Stomach (tissue), 9 donors: ENCODE measurements around the gene SDR42E2. TPM values are rescaled to one million over a fixed set of nuclear protein-coding genes. Genes with fewer than 3 reads are reported as not detected.
"Not testable (repeated sequence)": the region's sequence is repeated elsewhere in the genome, so short reads cannot be mapped to it uniquely, and the experiment has no call there.

Experiments
- DNase-seq, 2 donors: peaks; one replicate each; pipeline versions ENCODE4 v3.0.0 to v3.0.0-alpha.2; 2013 to 2019
- H3K27ac ChIP-seq, 5 donors: fragments of 200-600 bp in 4 of 5; sonication (generic) in 4 of 5; one replicate each; pipeline ENCODE4 v1.5.1; 2013 to 2019; ENCODE audit warnings: mild to moderate bottlenecking in 1 of 5, moderate library complexity in 1 of 5
- H3K27me3 ChIP-seq, 3 donors: fragments of 200-600 bp; sonication (generic); one replicate each; pipeline ENCODE4 v1.5.1; 2017 to 2019; ENCODE audit warnings: mixed run types in 1 of 3
- H3K36me3 ChIP-seq, 4 donors: fragments of 200-600 bp; sonication (generic); 1 replicate in 3 of 4; 2 replicates in 1 of 4; pipeline ENCODE4 v1.5.1; 2016 to 2019
- H3K4me1 ChIP-seq, 4 donors: fragments of 200-600 bp; sonication (generic); one replicate each; pipeline ENCODE4 v1.5.1; 2016 to 2019
- H3K4me3 ChIP-seq, 4 donors: fragments of 200-600 bp; sonication (generic) in 3 of 4; one replicate each; pipeline ENCODE4 v1.5.1; 2016 to 2019; ENCODE audit warnings: mild to moderate bottlenecking in 1 of 4
- H3K9me3 ChIP-seq, 4 donors: fragments of 200-600 bp; sonication (generic); one replicate each; pipeline ENCODE4 v1.5.1; 2016 to 2019
- EP300 ChIP-seq: sonication (generic); formaldehyde crosslinking; IDR thresholded peaks from one replicate; pipeline ENCODE4 v1.6.1; 2017; ENCODE audit warnings: antibody characterized with exemption
- POLR2A ChIP-seq, 4 donors: fragments of 450-650 bp; IDR thresholded peaks; one replicate each; pipeline ENCODE4 v1.6.1; 2016; ENCODE audit warnings: antibody characterized with exemption in 4 of 4, control low read depth in 2 of 4, mild to moderate bottlenecking in 1 of 4, moderate library complexity in 1 of 4
- POLR2AphosphoS5 ChIP-seq, 3 donors: sonication (generic); formaldehyde crosslinking; IDR thresholded peaks; one replicate each; pipeline ENCODE4 v1.6.1; 2016; ENCODE audit warnings: antibody characterized with exemption in 3 of 3
- WGBS, 5 donors: extraction: QIAGEN DNeasy Blood & Tissue Kit in 3 of 5; methylation state at CpG; one replicate each; pipeline versions ENCODE4 v1.1.5 to v1.1.7; 2013 to 2018; 5-methylcytosine and 5-hydroxymethylcytosine counted together
- intact Hi-C: fragments of 100-400 bp; cut with DNase I; formaldehyde crosslinking; loops from one replicate; pipeline ENCODE4 v1.15.1; 2023; ENCODE audit warnings: low total_unique reads
- polyA plus RNA-seq, 3 donors: library from polyadenylated mRNA; stranded (reverse); fragments of 200-250 nt; gene quantifications; one replicate each; pipeline ENCODE4 v1.2.3, GENCODE V29; 2013
- total RNA-seq, 5 donors: library from RNA; depleted of rRNA; stranded (reverse); fragments of >200 nt; gene quantifications; one replicate each; pipeline versions ENCODE4 v1.1.0 to v1.2.3, GENCODE V29; 2014 to 2016
- TF ChIP-seq, protein P1 (sequence below), 7 experiments: fragments of 450-650 bp in 4 of 7; fragments of 200-600 bp in 3 of 7; sonication (generic) in 3 of 7; IDR thresholded peaks; one replicate each; pipeline ENCODE4 v1.5.1; 2016 to 2019; ENCODE audit warnings: antibody characterized with exemption in 7 of 7, control low read depth in 2 of 7, mild to moderate bottlenecking in 1 of 7
- donor health status: healthy with polysubstance abuse.
- donor health status: Bipolar disorder and iron deficiency.
- donor health status: healthy.

Gene SDR42E2
- total and polyA plus RNA-seq, 8 donors, result not detected

DNA sequence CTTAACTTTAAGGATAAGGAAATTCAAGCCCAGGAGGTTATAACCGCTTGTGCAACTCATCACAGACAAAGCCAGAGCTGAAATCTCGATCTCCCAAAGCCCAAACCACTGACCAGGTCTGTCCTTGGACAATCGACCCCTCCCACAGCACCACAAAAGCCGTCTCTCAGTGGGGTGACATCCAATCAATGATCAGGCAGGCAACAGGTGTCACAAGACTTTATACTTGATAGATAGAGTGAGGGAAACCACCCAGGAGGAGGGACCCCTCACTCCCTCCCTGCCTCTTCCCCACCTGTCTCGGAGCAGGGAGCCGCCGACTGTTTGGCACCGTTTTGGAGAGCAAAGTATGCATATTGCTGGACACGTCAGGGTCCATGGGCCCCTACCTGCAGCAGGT is 14.5 kb upstream of the SDR42E2 start:
- no peak overlapping the region for H3K4me3 ChIP-seq
- H3K36me3 ChIP-seq, result no peaks in the 10 kb centered on the region
- H3K4me1 ChIP-seq, result no peaks in the 10 kb centered on the region
- no peaks in the 10 kb centered on the region for H3K9me3 ChIP-seq
- intact Hi-C loops, result no loop called here
- no peak overlapping the region for H3K27ac ChIP-seq
- no peak for DNase-seq
- H3K27me3 ChIP-seq, result peaks cover 0 to 11% (median 0%) of the 10 kb centered on the region in 3 donors
- 58 to 63% (median 60%) methylated on average over 8 to 9 of the region's 9 CpGs for WGBS, 5 donors
- TF ChIP-seq POLR2AphosphoS5 (IDR thresholded peaks at IDR 0.05) (no peak), EP300 (no peak), POLR2A (IDR thresholded peaks at IDR 0.05) (no peak)
- TF ChIP-seq, protein P1, sequence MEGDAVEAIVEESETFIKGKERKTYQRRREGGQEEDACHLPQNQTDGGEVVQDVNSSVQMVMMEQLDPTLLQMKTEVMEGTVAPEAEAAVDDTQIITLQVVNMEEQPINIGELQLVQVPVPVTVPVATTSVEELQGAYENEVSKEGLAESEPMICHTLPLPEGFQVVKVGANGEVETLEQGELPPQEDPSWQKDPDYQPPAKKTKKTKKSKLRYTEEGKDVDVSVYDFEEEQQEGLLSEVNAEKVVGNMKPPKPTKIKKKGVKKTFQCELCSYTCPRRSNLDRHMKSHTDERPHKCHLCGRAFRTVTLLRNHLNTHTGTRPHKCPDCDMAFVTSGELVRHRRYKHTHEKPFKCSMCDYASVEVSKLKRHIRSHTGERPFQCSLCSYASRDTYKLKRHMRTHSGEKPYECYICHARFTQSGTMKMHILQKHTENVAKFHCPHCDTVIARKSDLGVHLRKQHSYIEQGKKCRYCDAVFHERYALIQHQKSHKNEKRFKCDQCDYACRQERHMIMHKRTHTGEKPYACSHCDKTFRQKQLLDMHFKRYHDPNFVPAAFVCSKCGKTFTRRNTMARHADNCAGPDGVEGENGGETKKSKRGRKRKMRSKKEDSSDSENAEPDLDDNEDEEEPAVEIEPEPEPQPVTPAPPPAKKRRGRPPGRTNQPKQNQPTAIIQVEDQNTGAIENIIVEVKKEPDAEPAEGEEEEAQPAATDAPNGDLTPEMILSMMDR (IDR thresholded peaks at IDR 0.05), result no peak

- intact Hi-C loops, result no loop called here
- H3K9me3 ChIP-seq, result no peaks in the 10 kb centered on the region
Measured at GRCh38 chr16:22151246-22151998, 10.9 kb upstream of the SDR42E2 start.

GRCh38 chr16:22152316-22152715 is 10.0 kb upstream of the SDR42E2 start:
- no peak overlapping the region for H3K4me3 ChIP-seq
- H3K4me1 ChIP-seq, result no peaks in the 10 kb centered on the region
- TF ChIP-seq POLR2A (IDR thresholded peaks at IDR 0.05) (no peak), EP300 (no peak), POLR2AphosphoS5 (IDR thresholded peaks at IDR 0.05) (no peak)
- TF ChIP-seq, protein P1 (IDR thresholded peaks at IDR 0.05), result no peak
- WGBS, 5 donors, result 82 to 91% (median 86%) methylated on average over 11 of the region's 11 CpGs
- no peaks in the 10 kb centered on the region for H3K9me3 ChIP-seq
- intact Hi-C loops, result no loop called here
- H3K36me3 ChIP-seq, result no peaks in the 10 kb centered on the region
- no peak for DNase-seq
- H3K27ac ChIP-seq, result no peak overlapping the region
- peaks cover 0 to 2% (median 0%) of the 10 kb centered on the region in 3 donors for H3K27me3 ChIP-seq

More at GRCh38 chr16:22151246-22151998, 10.9 kb upstream of the SDR42E2 start:
- TF ChIP-seq, protein P1 (IDR thresholded peaks at IDR 0.05), result no peak
- TF ChIP-seq EP300, result no peak
- no peak for TF ChIP-seq POLR2A (IDR thresholded peaks at IDR 0.05)
- no peak for TF ChIP-seq POLR2AphosphoS5 (IDR thresholded peaks at IDR 0.05)
- Histone ChIP-seq H3K36me3 (no peaks in the 10 kb centered on the region), H3K27me3 (peaks cover 0 to 3% (median 0%) of the 10 kb centered on the region in 3 donors), H3K4me3 (no peak overlapping the region), H3K27ac (no peak overlapping the region), H3K4me1 (no peaks in the 10 kb centered on the region)
- DNase-seq, result no peak
- WGBS, 5 donors, result 78 to 83% (median 81%) methylated on average over 7 of the region's 7 CpGs

DNA sequence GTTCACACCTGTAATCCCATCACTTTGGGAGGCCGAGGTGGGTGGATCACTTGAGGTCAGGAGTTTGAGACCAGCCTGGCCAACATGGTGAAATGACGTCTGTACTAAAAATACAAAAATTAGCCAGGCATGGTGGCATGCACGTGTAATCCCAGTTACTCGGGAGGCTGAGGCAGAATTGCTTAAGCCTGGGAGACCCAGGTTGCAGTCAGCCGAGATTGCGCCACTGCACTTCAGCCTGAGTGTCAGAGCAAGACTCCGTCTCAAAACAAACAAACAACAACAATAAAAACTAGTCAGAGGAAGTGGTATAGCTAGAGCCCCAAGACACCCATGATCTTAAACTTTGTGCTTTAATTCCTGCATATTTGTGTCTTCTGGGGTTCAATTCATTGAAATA is 9.2 kb upstream of the SDR42E2 start:
- intact Hi-C loops, H3K9me3 ChIP-seq, H3K4me1 ChIP-seq, H3K27me3 ChIP-seq, DNase-seq, H3K4me3 ChIP-seq, H3K36me3 ChIP-seq, H3K27ac ChIP-seq: not testable (repeated sequence)
- WGBS, 5 donors, result 73 to 87% (median 77%) methylated on average over 7 of the region's 7 CpGs

DNA sequence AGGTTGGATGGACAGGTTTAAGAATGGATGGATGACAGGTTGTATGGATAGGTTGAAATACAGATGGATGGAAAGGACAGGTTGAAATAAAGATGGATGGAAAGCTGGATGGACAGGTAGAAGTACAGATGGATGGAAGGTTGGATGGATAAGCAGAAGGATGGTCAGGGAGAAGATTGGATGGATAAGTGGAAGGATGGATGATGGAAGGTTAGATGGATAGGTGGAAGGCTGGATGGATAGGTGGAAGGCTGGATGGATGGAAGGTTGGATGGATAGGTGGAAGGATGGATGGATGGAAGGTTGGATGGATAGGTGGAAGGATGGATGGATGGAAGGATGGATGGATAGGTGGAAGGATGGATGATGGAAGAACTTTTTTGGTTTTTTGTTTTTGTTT is 905 bp upstream of the SDR42E2 start:
- no peak overlapping the region for H3K4me3 ChIP-seq
- intact Hi-C loops, result no loop called here
- H3K27me3 ChIP-seq, result peaks cover 0 to 52% (median 11%) of the 10 kb centered on the region in 3 donors
- H3K27ac ChIP-seq, result no peak overlapping the region
- no peaks in the 10 kb centered on the region for H3K36me3 ChIP-seq
- no peak for DNase-seq
- TF ChIP-seq POLR2A (IDR thresholded peaks at IDR 0.05) (no peak), POLR2AphosphoS5 (IDR thresholded peaks at IDR 0.05) (no peak), EP300 (no peak)
- TF ChIP-seq, protein P1 (IDR thresholded peaks at IDR 0.05), result no peak
- peaks cover 0 to under 1% (median 0%) of the 10 kb centered on the region in 4 donors for H3K9me3 ChIP-seq
- H3K4me1 ChIP-seq, result peaks cover 6 to 10% (median 9%) of the 10 kb centered on the region in 4 donors
